Body of pancreas (tissue), 4 donors: ENCODE data around the gene TGFBR3. TPM values are rescaled to one million over a fixed set of nuclear protein-coding genes. Genes with fewer than 3 reads are reported as not detected.

Experiments
- ATAC-seq: fragments of 150-250 bp; one replicate; pipeline ENCODE4 v1.9.1; 2016
- DNase-seq, 4 donors: peaks; one replicate each; pipeline ENCODE4 v3.0.0-alpha.2; 2019
- H3K27ac ChIP-seq, 4 donors: fragments of 200-600 bp; sonication (generic); 1 replicate in 3 of 4; 2 replicates in 1 of 4; pipeline versions ENCODE4 v1.5.1 to v1.6.1; 2016 to 2019; ENCODE audit warnings: mild to moderate bottlenecking in 1 of 4, mixed read lengths in 1 of 4, moderate library complexity in 1 of 4
- H3K27me3 ChIP-seq, 2 donors: fragments of 200-600 bp; sonication (generic); one replicate each; pipeline ENCODE4 v1.6.0; 2016; ENCODE audit warnings: mild to moderate bottlenecking in 1 of 2
- H3K36me3 ChIP-seq, 2 donors: fragments of 200-600 bp; sonication (generic); replicated peaks in 1 of 2; 2 replicates each; pipeline ENCODE4 v1.5.1; 2016; ENCODE audit warnings: low read depth in 2 of 2; ENCODE audit not compliant: insufficient read depth in 1 of 2
- H3K4me1 ChIP-seq: fragments of 200-600 bp; sonication (generic); one replicate; pipeline ENCODE4 v1.6.0; 2016
- H3K4me3 ChIP-seq, 2 donors: fragments of 200-600 bp; sonication (generic); 1 replicate in 1 of 2; 2 replicates in 1 of 2; pipeline ENCODE4 v1.5.1; 2016 to 2019
- H3K9me3 ChIP-seq, 3 donors: fragments of 200-600 bp; sonication (generic); 1 replicate in 2 of 3; 2 replicates in 1 of 3; pipeline ENCODE4 v1.5.1; 2016
- POLR2A ChIP-seq, 3 donors: fragments of 450-650 bp; IDR thresholded peaks; one replicate each; pipeline ENCODE4 v1.6.1; 2016; ENCODE audit warnings: antibody characterized with exemption in 3 of 3, mild to moderate bottlenecking in 2 of 3
- WGBS, 2 donors: methylation state at CpG; one replicate each; pipeline ENCODE4 v1.1.5; 2017; 5-methylcytosine and 5-hydroxymethylcytosine counted together
- intact Hi-C: fragments of 100-400 bp; cut with DNase I; formaldehyde crosslinking; loops from one replicate; pipeline ENCODE4 v1.15.1; 2023
- total RNA-seq, 2 donors: library from RNA; depleted of rRNA; stranded (reverse); fragments of >200 nt; gene quantifications; one replicate each; pipeline ENCODE4 v1.1.0, GENCODE V29; 2016
- TF ChIP-seq, protein P1 (sequence below), 7 experiments: fragments of 450-650 bp in 4 of 7; fragments of 200-600 bp in 3 of 7; sonication (generic) in 3 of 7; IDR thresholded peaks; one replicate each; pipeline ENCODE4 v1.5.1; 2016 to 2019; ENCODE audit warnings: antibody characterized with exemption in 7 of 7

TGFBR3 gene
- total RNA-seq, 2 donors from 2014 or later: 52.4 to 63.6 TPM

DNA sequence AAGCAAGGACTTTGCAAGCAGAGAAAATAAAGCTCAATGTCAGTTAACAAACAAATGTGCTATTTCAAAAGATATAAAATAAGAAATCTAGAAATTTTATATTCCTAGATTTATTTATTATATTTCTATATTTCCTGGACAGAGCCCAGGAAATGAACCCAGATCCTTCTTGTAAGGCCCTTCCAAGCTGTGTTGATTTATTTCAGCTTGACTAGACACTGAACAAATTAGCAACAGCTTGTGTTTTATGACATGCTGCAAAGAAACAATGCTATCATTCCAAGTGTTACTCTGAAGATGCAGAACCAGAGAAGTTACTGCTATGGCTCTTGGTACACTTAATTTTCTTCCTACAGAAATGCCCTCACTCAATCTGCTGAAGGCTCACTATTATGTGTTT lies 6.2 kb downstream of the TGFBR3 start:
- Histone ChIP-seq H3K36me3 (no peaks in the 10 kb centered on the region), H3K27ac (no peak overlapping the region), H3K9me3 (no peaks in the 10 kb centered on the region), H3K4me3 (no peak overlapping the region), H3K4me1 (peaks cover 34% of the 10 kb centered on the region), H3K27me3 (no peaks in the 10 kb centered on the region)
- no peak for DNase-seq
- intact Hi-C loops: loop anchor here (10.0 kb wide), 2 partner anchors 55 to 155 kb away; no protein-coding TSS in a partner anchor
- no peak for ATAC-seq
- TF ChIP-seq POLR2A (IDR thresholded peaks at IDR 0.05): no peak
- TF ChIP-seq, protein P1, sequence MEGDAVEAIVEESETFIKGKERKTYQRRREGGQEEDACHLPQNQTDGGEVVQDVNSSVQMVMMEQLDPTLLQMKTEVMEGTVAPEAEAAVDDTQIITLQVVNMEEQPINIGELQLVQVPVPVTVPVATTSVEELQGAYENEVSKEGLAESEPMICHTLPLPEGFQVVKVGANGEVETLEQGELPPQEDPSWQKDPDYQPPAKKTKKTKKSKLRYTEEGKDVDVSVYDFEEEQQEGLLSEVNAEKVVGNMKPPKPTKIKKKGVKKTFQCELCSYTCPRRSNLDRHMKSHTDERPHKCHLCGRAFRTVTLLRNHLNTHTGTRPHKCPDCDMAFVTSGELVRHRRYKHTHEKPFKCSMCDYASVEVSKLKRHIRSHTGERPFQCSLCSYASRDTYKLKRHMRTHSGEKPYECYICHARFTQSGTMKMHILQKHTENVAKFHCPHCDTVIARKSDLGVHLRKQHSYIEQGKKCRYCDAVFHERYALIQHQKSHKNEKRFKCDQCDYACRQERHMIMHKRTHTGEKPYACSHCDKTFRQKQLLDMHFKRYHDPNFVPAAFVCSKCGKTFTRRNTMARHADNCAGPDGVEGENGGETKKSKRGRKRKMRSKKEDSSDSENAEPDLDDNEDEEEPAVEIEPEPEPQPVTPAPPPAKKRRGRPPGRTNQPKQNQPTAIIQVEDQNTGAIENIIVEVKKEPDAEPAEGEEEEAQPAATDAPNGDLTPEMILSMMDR (IDR thresholded peaks at IDR 0.05): no peak

DNA sequence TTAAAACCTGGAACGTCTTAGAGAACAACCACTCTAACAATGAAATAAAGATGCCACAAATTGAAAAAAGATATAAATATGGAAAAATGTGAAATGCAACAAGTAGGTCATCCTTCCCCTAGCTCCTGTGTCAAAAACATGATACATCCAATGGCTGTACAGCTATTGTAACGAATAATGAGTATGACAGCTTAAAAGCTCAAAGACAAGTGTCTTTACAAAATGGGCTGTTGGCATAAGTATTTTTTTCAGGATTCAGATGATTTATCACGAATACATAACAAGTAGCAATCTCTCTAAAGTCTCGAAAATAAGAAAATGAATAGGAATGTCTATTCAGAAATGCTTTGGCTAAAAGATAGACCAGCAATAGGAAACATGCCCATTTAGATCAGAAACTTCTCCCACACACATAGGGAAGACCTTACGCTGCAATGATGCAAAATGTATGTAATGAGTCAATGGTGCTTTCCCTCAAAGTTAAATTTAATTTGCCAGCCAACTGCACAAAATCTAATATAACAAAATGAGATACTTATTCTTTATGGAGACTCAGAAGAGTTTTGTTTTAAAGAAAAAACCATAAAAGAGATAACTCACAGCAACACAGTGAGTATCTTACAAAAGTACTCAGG lies 8.3 kb downstream of the TGFBR3 start:
- no peaks in the 10 kb centered on the region for H3K9me3 ChIP-seq
- intact Hi-C loops: no loop called here
- no peaks in the 10 kb centered on the region for H3K27me3 ChIP-seq
- DNase-seq (no peak), ATAC-seq (no peak)
- 79 to 84% methylated on average over 5 of the region's 5 CpGs for WGBS, 2 donors
- peaks cover 16% of the 10 kb centered on the region for H3K4me1 ChIP-seq
- H3K36me3 ChIP-seq: no peaks in the 10 kb centered on the region
- TF ChIP-seq, protein P1 (IDR thresholded peaks at IDR 0.05): no peak
- TF ChIP-seq POLR2A (IDR thresholded peaks at IDR 0.05): no peak
- no peak overlapping the region for H3K4me3 ChIP-seq
- H3K27ac ChIP-seq: no peak overlapping the region

DNA sequence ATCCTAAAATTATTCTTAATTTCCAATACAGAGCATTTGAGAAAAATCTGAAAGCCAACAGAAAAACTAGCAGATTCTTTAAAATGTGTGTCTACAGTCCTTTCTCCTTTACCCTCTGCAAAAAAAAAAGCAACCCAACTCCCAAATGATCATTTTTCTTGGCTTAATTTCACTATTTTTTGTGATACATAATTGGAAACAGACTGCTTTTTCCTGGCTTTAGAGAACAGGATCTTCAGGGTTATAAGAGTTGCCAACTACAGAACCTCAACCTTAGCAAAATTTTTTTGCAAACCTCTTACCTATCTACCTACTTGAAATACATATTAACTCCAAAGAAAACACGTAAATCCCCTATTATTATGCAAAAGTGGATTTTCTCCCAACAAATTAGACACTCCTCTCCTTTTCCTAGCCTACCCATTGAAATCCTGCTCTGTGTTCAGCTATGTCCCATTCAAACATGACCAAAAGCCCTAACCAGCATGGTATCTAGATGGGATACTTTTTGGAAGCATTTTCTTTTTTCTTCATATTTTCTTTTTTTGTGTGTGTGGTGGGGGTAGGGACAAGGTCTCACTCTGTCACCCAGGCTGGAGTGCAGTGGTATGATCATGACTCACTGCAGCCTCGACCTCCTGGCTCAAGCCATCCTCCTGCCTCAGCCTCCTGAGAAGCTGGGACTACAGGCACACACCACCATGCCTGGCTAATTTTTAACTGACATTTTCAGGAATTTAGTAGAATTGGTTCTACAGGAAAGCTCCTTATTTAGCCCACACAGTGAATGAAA lies 9.0 kb downstream of the TGFBR3 start:
- ATAC-seq (no peak), DNase-seq (no peak)
- intact Hi-C loops: no loop called here
- Histone ChIP-seq H3K27me3 (no peaks in the 10 kb centered on the region), H3K27ac (no peak overlapping the region), H3K4me3 (no peak overlapping the region), H3K36me3 (no peaks in the 10 kb centered on the region), H3K4me1 (peaks cover 22% of the 10 kb centered on the region), H3K9me3 (no peaks in the 10 kb centered on the region)
- WGBS, 2 donors: 83 to 100% methylated on average over 2 of the region's 2 CpGs
- TF ChIP-seq, protein P1 (IDR thresholded peaks at IDR 0.05): no peak
- TF ChIP-seq POLR2A (IDR thresholded peaks at IDR 0.05): no peak

DNA sequence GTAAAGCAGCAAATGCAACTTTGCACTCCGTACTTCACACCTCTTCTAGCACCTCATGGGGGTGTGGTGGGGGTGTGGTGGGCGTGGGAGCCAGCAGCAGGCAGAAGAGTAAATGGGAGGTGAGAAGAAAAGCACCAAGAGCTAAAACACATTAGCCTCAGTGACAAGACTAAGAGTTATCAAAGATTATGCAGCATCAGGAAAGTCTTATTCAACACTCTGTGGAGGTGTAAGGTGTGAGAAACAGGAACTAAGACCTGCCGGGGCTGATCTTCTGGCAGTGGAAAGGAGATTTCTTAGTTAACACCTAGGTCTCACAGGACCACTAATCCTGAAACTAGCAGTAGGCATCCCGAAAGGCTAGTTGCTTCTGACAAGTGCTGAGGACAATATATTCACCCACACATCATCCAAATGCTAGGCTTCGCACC lies 9.9 kb downstream of the TGFBR3 start:
- Histone ChIP-seq H3K4me3 (no peak overlapping the region), H3K27ac (no peak overlapping the region), H3K9me3 (no peaks in the 10 kb centered on the region), H3K4me1 (peaks cover 25% of the 10 kb centered on the region), H3K36me3 (no peaks in the 10 kb centered on the region), H3K27me3 (no peaks in the 10 kb centered on the region)
- DNase-seq: no peak
- WGBS, 2 donors: 88 to 92% methylated on average over 5 of the region's 5 CpGs
- intact Hi-C loops: no loop called here
- no peak for TF ChIP-seq POLR2A (IDR thresholded peaks at IDR 0.05)
- TF ChIP-seq, protein P1 (IDR thresholded peaks at IDR 0.05): no peak
- no peak for ATAC-seq
